ENCODE results near the gene CROT. TPM values are rescaled to one million over a fixed set of nuclear protein-coding genes. Genes with fewer than 3 reads are reported as not detected.

Gene CROT
- total and polyA plus RNA-seq, 11 donors: 5.7 to 10.2 (median 8.4) TPM

GRCh38 chr7:87331687-87332252 lies 13.7 kb upstream of the CROT start:
- Histone ChIP-seq H3K4me1 (no peaks in the 10 kb centered on the region), H3K36me3 (peaks cover 0 to 32% (median 0%) of the 10 kb centered on the region in 9 donors), H3K9me3 (peaks cover 2 to 43% (median 24%) of the 10 kb centered on the region in 12 donors), H3K27me3 (no peaks in the 10 kb centered on the region), H3K4me3 (no peak overlapping the region), H3K27ac (no peak overlapping the region)
- WGBS, 4 donors: 95 to 97% (median 95%) methylated on average over 5 of the region's 5 CpGs
- no peak for ATAC-seq
- intact Hi-C loops (cut with DNase I): no loop called here
- no peak for DNase-seq
- TF ChIP-seq POLR2A (IDR thresholded peaks at IDR 0.05) (no peak), CTCF (IDR thresholded peaks at IDR 0.05) (no peak)

GRCh38 chr7:87332321-87332720 lies 13.1 kb upstream of the CROT start:
- WGBS, 4 donors: 84 to 90% (median 86%) methylated on average over 2 of the region's 2 CpGs
- intact Hi-C loops (cut with DNase I): no loop called here
- no peak for TF ChIP-seq CTCF (IDR thresholded peaks at IDR 0.05)
- TF ChIP-seq POLR2A (IDR thresholded peaks at IDR 0.05): no peak
- DNase-seq: no peak
- no peak for ATAC-seq
- no peaks in the 10 kb centered on the region for H3K4me1 ChIP-seq
- peaks cover 0 to 31% (median 0%) of the 10 kb centered on the region in 9 donors for H3K36me3 ChIP-seq
- no peak overlapping the region for H3K27ac ChIP-seq
- no peak overlapping the region for H3K4me3 ChIP-seq
- peaks cover 2 to 37% (median 19%) of the 10 kb centered on the region in 12 donors for H3K9me3 ChIP-seq
- no peaks in the 10 kb centered on the region for H3K27me3 ChIP-seq

- WGBS, 4 donors: 97 to 98% (median 97%) methylated on average over 4 of the region's 4 CpGs
- no peak for DNase-seq
- intact Hi-C loops (cut with DNase I): no loop called here
Observed at GRCh38 chr7:87336136-87336535, 9.3 kb upstream of the CROT start.

DNA sequence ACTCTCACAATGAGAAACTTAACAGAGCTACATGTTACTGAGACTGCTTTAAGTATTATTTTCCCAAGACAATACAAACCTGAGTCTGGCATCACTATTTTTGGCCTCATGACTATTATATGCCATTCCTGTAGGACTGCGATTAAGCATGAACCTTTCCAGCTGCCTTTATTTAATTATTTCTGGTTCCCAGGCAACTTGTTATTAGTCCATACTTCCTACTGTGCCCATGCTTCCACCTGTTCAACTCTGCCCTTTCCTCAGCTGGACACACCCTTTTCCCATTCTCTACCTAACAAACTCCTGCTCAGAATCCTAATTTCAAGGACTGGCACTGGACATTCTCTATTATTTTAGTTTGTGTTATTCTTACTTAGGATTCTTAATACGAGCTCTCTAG lies 8.1 kb upstream of the CROT start:
- Histone ChIP-seq H3K36me3 (peaks cover 0 to 35% (median 18%) of the 10 kb centered on the region in 9 donors), H3K9me3 (peaks cover 0 to 3% (median 0%) of the 10 kb centered on the region in 12 donors), H3K27me3 (no peaks in the 10 kb centered on the region), H3K27ac (no peak overlapping the region), H3K4me1 (no peaks in the 10 kb centered on the region), H3K4me3 (no peak overlapping the region)
- ATAC-seq (no peak), DNase-seq (no peak)
- TF ChIP-seq POLR2A (IDR thresholded peaks at IDR 0.05) (no peak), CTCF (IDR thresholded peaks at IDR 0.05) (no peak)
- intact Hi-C loops (cut with DNase I): no loop called here
- 91 to 95% (median 92%) methylated on average over 2 of the region's 2 CpGs for WGBS, 4 donors

More at GRCh38 chr7:87336136-87336535, 9.3 kb upstream of the CROT start:
- no peaks in the 10 kb centered on the region for H3K27me3 ChIP-seq
- no peak overlapping the region for H3K4me3 ChIP-seq
- H3K9me3 ChIP-seq: peaks cover 0 to 3% (median 0%) of the 10 kb centered on the region in 12 donors
- no peak for ATAC-seq
- no peak overlapping the region for H3K27ac ChIP-seq
- TF ChIP-seq CTCF (IDR thresholded peaks at IDR 0.05): no peak
- TF ChIP-seq POLR2A (IDR thresholded peaks at IDR 0.05): no peak
- peaks cover 0 to 32% (median 17%) of the 10 kb centered on the region in 9 donors for H3K36me3 ChIP-seq
- H3K4me1 ChIP-seq: no peaks in the 10 kb centered on the region
